ENCODE data around the gene HTT. TPM values are rescaled to one million over a fixed set of nuclear protein-coding genes. Genes with fewer than 3 reads are reported as not detected.

The HTT gene
- total RNA-seq, 8 experiments from 2014 or later: 21.9 to 102 (median 30.1) TPM

- ATAC-seq (replicated peaks in 6 of 8): no peak
- Histone ChIP-seq H3K4me3 (no peak overlapping the region), H3K27ac (no peak overlapping the region), H3K4me1 (replicated peaks in 1 of 2) (peaks cover 7 to 30% of the 10 kb centered on the region in 2 donors)
- in situ Hi-C loops (cut with MboI; ENCODE audit: low pct_unique_long_range_greater_than_20kb in 2 of 9, low sequenced_read_pairs in 9 of 9, unreplicated experiment in 9 of 9): no loop called here
Measured at GRCh38 chr4:3177426-3177825, 102.9 kb downstream of the HTT start.

GRCh38 chr4:3177905-3178304, 103.4 kb downstream of the HTT start:
- Histone ChIP-seq H3K4me3 (no peak overlapping the region), H3K27ac (no peak overlapping the region), H3K4me1 (replicated peaks in 1 of 2) (peaks cover 7 to 30% of the 10 kb centered on the region in 2 donors)
- ATAC-seq (replicated peaks in 6 of 8): no peak
- in situ Hi-C loops (cut with MboI; ENCODE audit: low pct_unique_long_range_greater_than_20kb in 2 of 9, low sequenced_read_pairs in 9 of 9, unreplicated experiment in 9 of 9): no loop called here
- 80 to 100% (median 100%) methylated on average over 1 to 7 of the region's 7 CpGs; no CpG with 5 or more reads in 2 of the 10 experiments for WGBS, 10 experiments

GRCh38 chr4:3178351-3178750, 103.9 kb downstream of the HTT start:
- Histone ChIP-seq H3K27ac (no peak overlapping the region), H3K4me3 (no peak overlapping the region), H3K4me1 (replicated peaks in 1 of 2) (peaks cover 7 to 30% of the 10 kb centered on the region in 2 donors)
- no peak for ATAC-seq (replicated peaks in 6 of 8)
- in situ Hi-C loops (cut with MboI; ENCODE audit: low pct_unique_long_range_greater_than_20kb in 2 of 9, low sequenced_read_pairs in 9 of 9, unreplicated experiment in 9 of 9): no loop called here
- 77 to 100% (median 90%) methylated on average over 1 to 9 of the region's 9 CpGs; no CpG with 5 or more reads in 2 of the 10 experiments for WGBS, 10 experiments

- WGBS, 10 experiments: 48 to 100% (median 71%) methylated on average over 1 to 9 of the region's 12 CpGs; no CpG with 5 or more reads in 2 of the 10 experiments
- no peak overlapping the region for H3K27ac ChIP-seq
- no peak overlapping the region for H3K4me3 ChIP-seq
- in situ Hi-C loops (cut with MboI; ENCODE audit: low pct_unique_long_range_greater_than_20kb in 2 of 9, low sequenced_read_pairs in 9 of 9, unreplicated experiment in 9 of 9): no loop called here
- H3K4me1 ChIP-seq (replicated peaks in 1 of 2): peaks cover 7 to 30% of the 10 kb centered on the region in 2 donors
- no peak for ATAC-seq (replicated peaks in 6 of 8)
Measured at GRCh38 chr4:3179126-3179706, 104.7 kb downstream of the HTT start.

GRCh38 chr4:3183008-3183407, 108.5 kb downstream of the HTT start:
- in situ Hi-C loops (cut with MboI; ENCODE audit: low pct_unique_long_range_greater_than_20kb in 2 of 9, low sequenced_read_pairs in 9 of 9, unreplicated experiment in 9 of 9): no loop called here
- 86 to 100% (median 100%) methylated on average over 1 to 4 of the region's 4 CpGs; no CpG with 5 or more reads in 4 of the 10 experiments for WGBS, 10 experiments
- H3K27ac ChIP-seq: no peak overlapping the region
- no peak overlapping the region for H3K4me3 ChIP-seq
- H3K4me1 ChIP-seq (replicated peaks in 1 of 2): peaks cover 0 to 5% of the 10 kb centered on the region in 2 donors
- no peak for ATAC-seq (replicated peaks in 6 of 8)

- no peak for ATAC-seq (replicated peaks in 6 of 8)
- in situ Hi-C loops (cut with MboI; ENCODE audit: low pct_unique_long_range_greater_than_20kb in 2 of 9, low sequenced_read_pairs in 9 of 9, unreplicated experiment in 9 of 9): no loop called here
- no peak overlapping the region for H3K27ac ChIP-seq
- WGBS, 10 experiments: 40 to 100% (median 100%) methylated on average over 1 to 2 of the region's 4 CpGs; no CpG with 5 or more reads in 4 of the 10 experiments
- no peaks in the 10 kb centered on the region for H3K4me1 ChIP-seq (replicated peaks in 1 of 2)
- H3K4me3 ChIP-seq: no peak overlapping the region
Measured at GRCh38 chr4:3184725-3185124, 110.2 kb downstream of the HTT start.

- WGBS, 10 experiments: 60 to 100% (median 97%) methylated on average over 1 to 7 of the region's 11 CpGs; no CpG with 5 or more reads in 4 of the 10 experiments
- Histone ChIP-seq H3K27ac (no peak overlapping the region), H3K4me1 (replicated peaks in 1 of 2) (no peaks in the 10 kb centered on the region), H3K4me3 (no peak overlapping the region)
- no peak for ATAC-seq (replicated peaks in 6 of 8)
- in situ Hi-C loops (cut with MboI; ENCODE audit: low pct_unique_long_range_greater_than_20kb in 2 of 9, low sequenced_read_pairs in 9 of 9, unreplicated experiment in 9 of 9): no loop called here
Measured at GRCh38 chr4:3186609-3187008, 112.1 kb downstream of the HTT start.

- WGBS, 10 experiments: 50 to 100% (median 87%) methylated on average over 1 to 6 of the region's 6 CpGs; no CpG with 5 or more reads in 2 of the 10 experiments
- in situ Hi-C loops (cut with MboI; ENCODE audit: low pct_unique_long_range_greater_than_20kb in 2 of 9, low sequenced_read_pairs in 9 of 9, unreplicated experiment in 9 of 9): no loop called here
- H3K4me3 ChIP-seq: no peak overlapping the region
- no peaks in the 10 kb centered on the region for H3K4me1 ChIP-seq (replicated peaks in 1 of 2)
- no peak overlapping the region for H3K27ac ChIP-seq
- ATAC-seq (replicated peaks in 6 of 8): no peak
Measured at GRCh38 chr4:3188118-3188517, 113.6 kb downstream of the HTT start.

GRCh38 chr4:3189459-3189858, 115.0 kb downstream of the HTT start:
- no peak for ATAC-seq (replicated peaks in 6 of 8)
- H3K4me1 ChIP-seq (replicated peaks in 1 of 2): no peaks in the 10 kb centered on the region
- in situ Hi-C loops (cut with MboI; ENCODE audit: low pct_unique_long_range_greater_than_20kb in 2 of 9, low sequenced_read_pairs in 9 of 9, unreplicated experiment in 9 of 9): no loop called here
- H3K27ac ChIP-seq: no peak overlapping the region
- no peak overlapping the region for H3K4me3 ChIP-seq

GRCh38 chr4:3190549-3190948, 116.1 kb downstream of the HTT start:
- 33 to 100% (median 87%) methylated on average over 1 to 5 of the region's 5 CpGs; no CpG with 5 or more reads in 2 of the 10 experiments for WGBS, 10 experiments
- in situ Hi-C loops (cut with MboI; ENCODE audit: low pct_unique_long_range_greater_than_20kb in 2 of 9, low sequenced_read_pairs in 9 of 9, unreplicated experiment in 9 of 9): no loop called here
- no peak overlapping the region for H3K4me3 ChIP-seq
- no peak for ATAC-seq (replicated peaks in 6 of 8)
- H3K4me1 ChIP-seq (replicated peaks in 1 of 2): no peaks in the 10 kb centered on the region
- H3K27ac ChIP-seq: no peak overlapping the region

- 79 to 100% (median 97%) methylated on average over 2 to 4 of the region's 4 CpGs; no CpG with 5 or more reads in 3 of the 10 experiments for WGBS, 10 experiments
- Histone ChIP-seq H3K27ac (no peak overlapping the region), H3K4me3 (no peak overlapping the region), H3K4me1 (replicated peaks in 1 of 2) (no peaks in the 10 kb centered on the region)
- in situ Hi-C loops (cut with MboI; ENCODE audit: low pct_unique_long_range_greater_than_20kb in 2 of 9, low sequenced_read_pairs in 9 of 9, unreplicated experiment in 9 of 9): no loop called here
- peak in 2 of 8 experiments; percentile 31 to 46 for ATAC-seq (replicated peaks in 6 of 8)
Measured at GRCh38 chr4:3192188-3192587, 117.7 kb downstream of the HTT start.

GRCh38 chr4:3192827-3193226, 118.3 kb downstream of the HTT start:
- no peak for ATAC-seq (replicated peaks in 6 of 8)
- 86 to 100% (median 98%) methylated on average over 3 to 9 of the region's 12 CpGs; no CpG with 5 or more reads in 2 of the 10 experiments for WGBS, 10 experiments
- in situ Hi-C loops (cut with MboI; ENCODE audit: low pct_unique_long_range_greater_than_20kb in 2 of 9, low sequenced_read_pairs in 9 of 9, unreplicated experiment in 9 of 9): no loop called here

GRCh38 chr4:3193531-3194203, 119.2 kb downstream of the HTT start:
- 70 to 100% (median 89%) methylated on average over 1 to 6 of the region's 6 CpGs; no CpG with 5 or more reads in 1 of the 10 experiments for WGBS, 10 experiments
- no peak overlapping the region for H3K27ac ChIP-seq
- in situ Hi-C loops (cut with MboI; ENCODE audit: low pct_unique_long_range_greater_than_20kb in 2 of 9, low sequenced_read_pairs in 9 of 9, unreplicated experiment in 9 of 9): no loop called here

More at GRCh38 chr4:3192827-3193226, 118.3 kb downstream of the HTT start:
- Histone ChIP-seq H3K27ac (no peak overlapping the region), H3K4me3 (no peak overlapping the region), H3K4me1 (replicated peaks in 1 of 2) (no peaks in the 10 kb centered on the region)

More at GRCh38 chr4:3193531-3194203, 119.2 kb downstream of the HTT start:
- peak in 1 of 8 experiments; percentile 13 for ATAC-seq (replicated peaks in 6 of 8)
- Histone ChIP-seq H3K4me3 (no peak overlapping the region), H3K4me1 (replicated peaks in 1 of 2) (no peaks in the 10 kb centered on the region)

All from motor neuron (in vitro differentiated cells).